ENCODE measurements around the gene GAPDH. TPM values are rescaled to one million over a fixed set of nuclear protein-coding genes. Genes with fewer than 3 reads are reported as not detected.
"Not testable (repeated sequence)": the region's sequence is repeated elsewhere in the genome, so short reads cannot be mapped to it uniquely, and the experiment has no call there.

GAPDH gene
- 1,000 to 10,000 TPM; 1,060 to 2,185 (median 1,462) TPM for total RNA-seq

DNA sequence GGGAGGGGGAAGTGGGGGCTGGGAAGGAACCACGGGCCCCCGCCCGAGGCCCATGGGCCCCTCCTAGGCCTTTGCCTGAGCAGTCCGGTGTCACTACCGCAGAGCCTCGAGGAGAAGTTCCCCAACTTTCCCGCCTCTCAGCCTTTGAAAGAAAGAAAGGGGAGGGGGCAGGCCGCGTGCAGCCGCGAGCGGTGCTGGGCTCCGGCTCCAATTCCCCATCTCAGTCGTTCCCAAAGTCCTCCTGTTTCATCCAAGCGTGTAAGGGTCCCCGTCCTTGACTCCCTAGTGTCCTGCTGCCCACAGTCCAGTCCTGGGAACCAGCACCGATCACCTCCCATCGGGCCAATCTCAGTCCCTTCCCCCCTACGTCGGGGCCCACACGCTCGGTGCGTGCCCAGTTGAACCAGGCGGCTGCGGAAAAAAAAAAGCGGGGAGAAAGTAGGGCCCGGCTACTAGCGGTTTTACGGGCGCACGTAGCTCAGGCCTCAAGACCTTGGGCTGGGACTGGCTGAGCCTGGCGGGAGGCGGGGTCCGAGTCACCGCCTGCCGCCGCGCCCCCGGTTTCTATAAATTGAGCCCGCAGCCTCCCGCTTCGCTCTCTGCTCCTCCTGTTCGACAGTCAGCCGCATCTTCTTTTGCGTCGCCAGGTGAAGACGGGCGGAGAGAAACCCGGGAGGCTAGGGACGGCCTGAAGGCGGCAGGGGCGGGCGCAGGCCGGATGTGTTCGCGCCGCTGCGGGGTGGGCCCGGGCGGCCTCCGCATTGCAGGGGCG, at the start of gene GAPDH:
GAPDH (plus strand) TSS at position 595 of the 772 bp plus-strand sequence. CDS start 316 bp downstream, outside the sequence.
- DNase-seq (ENCODE audit: low spot score): peak; percentile 72
- TF ChIP-seq CTCF (IDR thresholded peaks at IDR 0.05): no peak

DNA sequence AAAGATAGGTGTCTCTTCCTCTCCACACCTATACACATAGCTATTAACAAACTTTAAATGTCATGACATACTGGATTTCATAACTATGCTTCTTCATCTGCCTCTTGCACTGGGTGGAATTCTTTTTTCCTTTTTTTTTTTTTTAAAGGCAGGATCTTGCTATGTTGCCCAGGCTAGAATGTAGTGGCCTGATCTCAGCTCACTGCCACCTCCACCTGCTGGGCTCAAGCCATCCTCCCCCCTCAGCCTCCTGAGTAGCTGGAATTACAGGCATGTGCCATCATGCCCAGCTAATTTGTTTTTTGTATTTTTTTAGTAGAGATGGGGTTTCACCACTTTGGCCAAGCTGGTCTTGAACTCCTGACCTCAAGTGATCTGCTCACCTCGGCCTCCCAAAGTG, 46.1 kb upstream of the GAPDH start:
- no peak for ATAC-seq (ENCODE audit: low FRiP score)
- TF ChIP-seq CTCF (IDR thresholded peaks at IDR 0.05): no peak
- DNase-seq (ENCODE audit: low spot score): no peak

More for the DNA sequence above, at the start of gene GAPDH:
- ATAC-seq (ENCODE audit: low FRiP score): peak; percentile 71

- DNase-seq (ENCODE audit: low spot score) (no peak), ATAC-seq (ENCODE audit: low FRiP score) (no peak)
- TF ChIP-seq CTCF (IDR thresholded peaks at IDR 0.05): no peak
Measured at GRCh38 chr12:6489449-6489848, 44.9 kb upstream of the GAPDH start.

DNA sequence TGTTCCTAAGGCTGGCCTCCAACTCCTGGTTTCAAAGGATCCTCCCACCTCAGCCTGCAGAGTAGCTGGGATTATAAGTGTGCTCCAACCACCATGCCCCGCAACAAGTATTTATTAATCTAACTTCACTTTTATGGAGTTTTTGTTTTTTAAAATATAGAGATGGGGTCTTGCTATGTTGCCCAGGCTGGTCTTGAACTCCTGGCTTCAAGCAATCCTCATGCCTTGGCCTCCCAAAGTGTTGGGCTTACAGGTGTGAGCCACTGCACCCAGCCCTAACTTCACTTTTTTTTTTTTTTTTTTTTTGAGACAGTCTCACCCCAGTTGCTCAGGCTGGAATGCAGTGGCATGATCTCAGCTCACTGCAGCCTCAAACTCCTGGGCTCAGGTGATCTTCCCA, 43.6 kb upstream of the GAPDH start:
- not testable (repeated sequence) for DNase-seq (ENCODE audit: low spot score); ATAC-seq (ENCODE audit: low FRiP score)

DNA sequence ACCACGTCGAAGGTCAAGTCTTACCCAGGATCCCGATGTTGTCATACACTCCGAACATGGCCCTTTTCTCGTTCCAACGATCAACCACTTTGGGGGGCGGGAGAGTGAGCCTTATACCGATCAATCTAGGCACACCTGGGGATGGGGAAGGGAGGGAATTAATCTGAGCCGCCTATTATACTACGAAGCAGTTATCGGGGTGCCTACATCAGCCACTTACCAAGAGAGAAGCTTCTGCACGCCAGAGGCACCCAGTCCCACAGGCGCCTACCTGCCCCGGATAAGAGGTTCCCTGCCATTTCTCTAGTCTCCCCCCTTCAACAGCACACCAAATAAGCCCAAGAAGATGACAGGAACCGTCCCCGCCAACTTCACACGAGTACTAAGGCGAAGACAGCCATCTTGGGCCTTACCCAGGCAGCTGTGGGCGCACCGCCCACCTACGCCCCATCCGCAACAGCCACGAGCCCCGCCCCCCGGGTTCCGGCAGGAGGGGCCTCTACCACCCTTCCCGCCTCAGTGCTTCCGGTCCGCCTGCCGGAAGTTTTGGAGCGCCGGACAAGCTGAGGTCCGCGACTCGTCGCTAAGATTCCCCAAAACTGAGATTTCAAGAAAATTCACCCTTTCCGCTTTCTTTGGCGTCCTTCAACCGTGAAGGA, 41.4 kb upstream of the GAPDH start, which contains the start of gene MRPL51:
MRPL51 (minus strand) TSS at position 425 of the 659 bp plus-strand sequence; CDS start at position 299, 126 bp downstream.
- ATAC-seq (ENCODE audit: low FRiP score) (peak; percentile 92), DNase-seq (ENCODE audit: low spot score) (peak; percentile 90)
- no peak for TF ChIP-seq CTCF (IDR thresholded peaks at IDR 0.05)

- ATAC-seq (ENCODE audit: low FRiP score): peak; percentile 98
- peak; percentile 80 for DNase-seq (ENCODE audit: low spot score)
- peak in 1 of 3 donors; percentile 37 for TF ChIP-seq CTCF (IDR thresholded peaks at IDR 0.05)
Measured at GRCh38 chr12:6493497-6494257, 40.6 kb upstream of the GAPDH start, which contains the start of gene NCAPD2. NCAPD2 (plus strand) TSS chr12:6494102; CDS start chr12:6495099, 997 bp downstream.

GRCh38 chr12:6494258-6494743, 40.0 kb upstream of the GAPDH start:
- ATAC-seq (ENCODE audit: low FRiP score) (no peak), DNase-seq (ENCODE audit: low spot score) (no peak)
- TF ChIP-seq CTCF (IDR thresholded peaks at IDR 0.05): no peak
